ENCODE measurements around the gene EXOSC2.
A peak's percentile ranks its signal among the peaks of the same experiment; 100 is the strongest.

DNA sequence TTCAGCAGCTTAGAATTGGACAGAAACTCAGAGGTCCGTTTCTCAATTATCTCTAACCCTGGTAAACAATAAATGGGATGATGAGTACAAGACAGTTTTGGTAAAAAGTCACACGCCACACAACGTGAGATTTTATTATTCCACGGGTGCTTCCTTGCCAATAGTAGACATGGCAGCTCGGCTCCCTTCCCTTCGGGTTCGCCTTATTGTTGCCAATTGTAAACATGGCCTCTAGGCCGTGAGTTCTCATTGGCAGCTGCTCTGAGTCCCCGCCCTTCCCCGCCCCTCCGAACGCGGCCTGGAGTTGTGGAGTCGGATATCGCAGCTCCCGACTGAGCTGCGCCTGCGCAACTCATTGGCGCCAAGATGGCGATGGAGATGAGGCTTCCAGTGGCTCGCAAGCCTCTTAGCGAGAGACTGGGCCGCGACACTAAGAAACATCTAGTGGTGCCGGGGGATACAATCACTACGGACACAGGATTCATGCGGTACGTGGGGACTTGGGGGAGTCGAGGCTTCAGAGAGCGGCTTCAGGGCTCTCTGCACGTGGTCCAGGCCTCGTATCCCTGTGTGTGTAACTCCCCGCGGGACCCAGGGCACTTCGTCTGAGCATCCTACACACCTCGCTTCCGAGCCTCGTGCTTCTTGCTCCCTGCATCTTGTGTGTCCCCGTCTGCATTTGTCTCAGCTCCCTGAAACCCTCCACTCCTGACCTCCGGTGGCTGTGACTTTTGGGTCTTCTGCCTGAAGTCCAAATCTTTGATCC is at the start of gene EXOSC2:
- no peak for TF ChIP-seq ZBTB7A (IDR thresholded peaks at IDR 0.05; ENCODE audit: low read depth)
- TF ChIP-seq, protein P1, sequence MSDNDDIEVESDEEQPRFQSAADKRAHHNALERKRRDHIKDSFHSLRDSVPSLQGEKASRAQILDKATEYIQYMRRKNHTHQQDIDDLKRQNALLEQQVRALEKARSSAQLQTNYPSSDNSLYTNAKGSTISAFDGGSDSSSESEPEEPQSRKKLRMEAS (IDR thresholded peaks at IDR 0.05): peak; percentile 93
- no peak for TF ChIP-seq RAD21 (IDR thresholded peaks at IDR 0.05; ENCODE audit: low read depth)
- TF ChIP-seq EP300 (IDR thresholded peaks at IDR 0.05; ENCODE audit: borderline replicate concordance): no peak
- TF ChIP-seq, protein P2, sequence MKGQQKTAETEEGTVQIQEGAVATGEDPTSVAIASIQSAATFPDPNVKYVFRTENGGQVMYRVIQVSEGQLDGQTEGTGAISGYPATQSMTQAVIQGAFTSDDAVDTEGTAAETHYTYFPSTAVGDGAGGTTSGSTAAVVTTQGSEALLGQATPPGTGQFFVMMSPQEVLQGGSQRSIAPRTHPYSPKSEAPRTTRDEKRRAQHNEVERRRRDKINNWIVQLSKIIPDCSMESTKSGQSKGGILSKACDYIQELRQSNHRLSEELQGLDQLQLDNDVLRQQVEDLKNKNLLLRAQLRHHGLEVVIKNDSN (IDR thresholded peaks at IDR 0.05): no peak; the same call in 1 of the 2 replicates
- TF ChIP-seq TAF1 (IDR thresholded peaks at IDR 0.05; ENCODE audit: low read depth): peak; percentile 98
- peak; percentile 91 for TF ChIP-seq EGR1 (IDR thresholded peaks at IDR 0.05)
- TF ChIP-seq FOXM1 (IDR thresholded peaks at IDR 0.05; ENCODE audit: borderline replicate concordance, low read depth): no peak
- 0 out of 2 replicates have a peak, but pooled peaks have one; percentile 41 for TF ChIP-seq CREB1 (IDR thresholded peaks at IDR 0.05; ENCODE audit: low read depth)
- peak; percentile 99 for TF ChIP-seq YY1 (IDR thresholded peaks at IDR 0.05; ENCODE audit: low read depth)
- TF ChIP-seq, protein P3, sequence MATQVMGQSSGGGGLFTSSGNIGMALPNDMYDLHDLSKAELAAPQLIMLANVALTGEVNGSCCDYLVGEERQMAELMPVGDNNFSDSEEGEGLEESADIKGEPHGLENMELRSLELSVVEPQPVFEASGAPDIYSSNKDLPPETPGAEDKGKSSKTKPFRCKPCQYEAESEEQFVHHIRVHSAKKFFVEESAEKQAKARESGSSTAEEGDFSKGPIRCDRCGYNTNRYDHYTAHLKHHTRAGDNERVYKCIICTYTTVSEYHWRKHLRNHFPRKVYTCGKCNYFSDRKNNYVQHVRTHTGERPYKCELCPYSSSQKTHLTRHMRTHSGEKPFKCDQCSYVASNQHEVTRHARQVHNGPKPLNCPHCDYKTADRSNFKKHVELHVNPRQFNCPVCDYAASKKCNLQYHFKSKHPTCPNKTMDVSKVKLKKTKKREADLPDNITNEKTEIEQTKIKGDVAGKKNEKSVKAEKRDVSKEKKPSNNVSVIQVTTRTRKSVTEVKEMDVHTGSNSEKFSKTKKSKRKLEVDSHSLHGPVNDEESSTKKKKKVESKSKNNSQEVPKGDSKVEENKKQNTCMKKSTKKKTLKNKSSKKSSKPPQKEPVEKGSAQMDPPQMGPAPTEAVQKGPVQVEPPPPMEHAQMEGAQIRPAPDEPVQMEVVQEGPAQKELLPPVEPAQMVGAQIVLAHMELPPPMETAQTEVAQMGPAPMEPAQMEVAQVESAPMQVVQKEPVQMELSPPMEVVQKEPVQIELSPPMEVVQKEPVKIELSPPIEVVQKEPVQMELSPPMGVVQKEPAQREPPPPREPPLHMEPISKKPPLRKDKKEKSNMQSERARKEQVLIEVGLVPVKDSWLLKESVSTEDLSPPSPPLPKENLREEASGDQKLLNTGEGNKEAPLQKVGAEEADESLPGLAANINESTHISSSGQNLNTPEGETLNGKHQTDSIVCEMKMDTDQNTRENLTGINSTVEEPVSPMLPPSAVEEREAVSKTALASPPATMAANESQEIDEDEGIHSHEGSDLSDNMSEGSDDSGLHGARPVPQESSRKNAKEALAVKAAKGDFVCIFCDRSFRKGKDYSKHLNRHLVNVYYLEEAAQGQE (IDR thresholded peaks at IDR 0.05; ENCODE audit: low read depth): no peak
- TF ChIP-seq TEAD4 (IDR thresholded peaks at IDR 0.05): 0 out of 2 replicates have a peak, but pooled peaks have one; percentile 31

Data from Ishikawa (cell line).